Adipocyte (in vitro differentiated cells): ENCODE results near the gene PLEKHG3.
"Not testable (repeated sequence)": the region's sequence is repeated elsewhere in the genome, so short reads cannot be mapped to it uniquely, and the experiment has no call there.

ENCODE experiments used
- DNase-seq: peaks from one replicate; pipeline ENCODE4 v3.0.0-alpha.2; 2015; ENCODE audit warnings: low read depth
- H3K27me3 ChIP-seq: replicated peaks from 2 replicates; pipeline ENCODE4 v1.7.0; 2013; ENCODE audit warnings: mild to moderate bottlenecking, low read length, moderate library complexity; ENCODE audit not compliant: control insufficient read depth, insufficient read depth
- H3K36me3 ChIP-seq: 2 replicates; pipeline ENCODE4 v1.7.0; 2013; ENCODE audit warnings: low read length, mild to moderate bottlenecking, moderate library complexity; ENCODE audit not compliant: control insufficient read depth, insufficient read depth, severe bottlenecking
- H3K4me1 ChIP-seq: 2 replicates; pipeline ENCODE4 v1.7.0; 2013; ENCODE audit warnings: mild to moderate bottlenecking, low read length, moderate library complexity; ENCODE audit not compliant: control insufficient read depth, insufficient read depth
- H3K4me3 ChIP-seq: 2 replicates; pipeline ENCODE4 v1.7.0; 2013; ENCODE audit warnings: mild to moderate bottlenecking, low read length, moderate library complexity
- H3K9ac ChIP-seq: 2 replicates; pipeline ENCODE4 v1.7.0; 2013; ENCODE audit warnings: mild to moderate bottlenecking, low read length, moderate library complexity
- H3K9me3 ChIP-seq: 2 replicates; pipeline ENCODE4 v1.7.0; 2013; ENCODE audit warnings: mild to moderate bottlenecking, low read length, moderate library complexity; ENCODE audit not compliant: control insufficient read depth

Gene PLEKHG3

DNA sequence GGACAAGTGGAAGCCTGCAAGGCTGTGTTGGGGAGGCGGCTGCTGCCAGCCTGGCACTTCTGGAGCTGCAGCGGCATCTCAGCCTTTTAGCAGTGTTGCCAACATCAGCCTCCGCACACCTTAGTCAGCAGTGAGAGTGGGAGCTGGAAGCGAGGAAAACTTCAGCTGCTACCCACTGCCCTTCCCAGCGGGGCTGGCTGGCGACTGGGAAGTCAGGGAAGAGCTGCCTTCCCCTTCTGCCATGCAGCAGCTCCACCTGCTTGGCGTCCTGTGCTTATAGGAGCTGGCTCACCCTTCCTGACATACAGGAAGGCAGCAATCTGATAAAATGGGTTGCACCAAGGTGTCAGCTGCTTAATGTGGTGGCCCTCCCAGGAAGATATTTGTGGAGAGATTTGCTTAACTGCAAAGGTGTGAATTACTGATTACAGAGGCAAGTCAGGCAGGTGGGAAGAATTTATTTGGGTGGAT, 15.4 kb upstream of the PLEKHG3 start:
- H3K9ac ChIP-seq: no peak overlapping the region
- peaks cover 15% of the 10 kb centered on the region for H3K4me1 ChIP-seq
- no peaks in the 10 kb centered on the region for H3K36me3 ChIP-seq
- H3K4me3 ChIP-seq: no peak overlapping the region
- H3K9me3 ChIP-seq: no peaks in the 10 kb centered on the region
- peaks cover 3% of the 10 kb centered on the region for H3K27me3 ChIP-seq
- DNase-seq: no peak

DNA sequence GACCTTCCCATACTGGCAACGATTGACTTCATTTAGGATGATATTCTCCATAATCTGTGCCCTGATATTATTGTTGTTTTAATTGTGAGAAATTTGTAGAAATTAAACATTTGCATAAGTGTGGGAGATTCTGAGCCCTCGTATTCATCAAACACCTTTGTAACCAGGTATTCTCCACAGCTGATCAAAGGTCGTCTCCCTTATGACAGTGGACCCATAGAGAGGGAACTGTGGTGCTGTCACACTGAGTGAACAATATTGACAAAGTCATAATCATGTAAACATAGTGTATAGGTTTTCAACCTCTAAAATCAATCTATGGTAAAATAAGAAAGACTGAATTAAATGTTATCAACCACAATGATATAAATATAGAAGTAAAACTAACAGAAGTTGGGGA, 14.9 kb upstream of the PLEKHG3 start:
- no peaks in the 10 kb centered on the region for H3K9me3 ChIP-seq
- DNase-seq: no peak
- H3K27me3 ChIP-seq: peaks cover 7% of the 10 kb centered on the region
- H3K9ac ChIP-seq: no peak overlapping the region
- H3K4me1 ChIP-seq: peaks cover 19% of the 10 kb centered on the region
- no peak overlapping the region for H3K4me3 ChIP-seq
- no peaks in the 10 kb centered on the region for H3K36me3 ChIP-seq

DNA sequence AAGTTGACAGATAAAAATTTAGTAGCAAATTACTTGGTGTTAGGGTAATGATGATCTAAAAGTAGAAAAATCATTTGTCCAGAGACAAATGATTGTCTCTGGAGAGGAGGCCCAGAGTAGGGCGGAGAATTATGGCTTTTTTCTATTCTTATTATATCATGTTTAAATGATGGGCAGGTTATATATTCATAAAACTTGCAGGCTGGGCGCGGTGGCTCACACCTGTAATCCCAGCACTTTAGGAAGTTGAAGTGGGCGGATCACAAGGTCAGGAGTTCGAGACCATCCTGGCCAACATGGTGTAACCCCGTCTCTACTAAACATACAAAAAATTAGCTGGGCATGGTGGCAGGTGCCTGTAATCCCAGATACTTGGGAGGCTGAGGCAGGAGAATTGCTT, 13.6 kb upstream of the PLEKHG3 start:
- H3K9ac ChIP-seq, H3K4me3 ChIP-seq, DNase-seq, H3K9me3 ChIP-seq, H3K36me3 ChIP-seq: not testable (repeated sequence)
- H3K4me1 ChIP-seq: peaks cover 19% of the 10 kb centered on the region
- H3K27me3 ChIP-seq: peaks cover 19% of the 10 kb centered on the region

DNA sequence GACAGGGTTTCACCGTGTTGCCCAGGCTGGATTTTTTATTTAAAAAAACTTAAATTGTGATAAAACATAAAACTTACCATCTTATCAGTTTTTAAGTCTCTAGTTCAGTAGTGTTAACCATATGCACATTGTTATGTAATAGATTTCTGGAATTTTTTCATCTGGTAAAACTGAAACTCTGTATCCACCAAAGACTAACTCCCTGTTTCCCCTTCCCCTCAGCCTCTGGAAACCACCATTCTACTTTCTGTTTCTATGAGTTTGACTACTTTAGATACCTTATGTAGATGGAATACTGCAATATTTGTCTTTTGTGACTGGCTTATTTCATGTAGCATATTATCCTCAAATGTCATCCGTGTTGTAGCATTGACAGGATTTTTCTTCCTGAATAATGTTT, 12.8 kb upstream of the PLEKHG3 start:
- Histone ChIP-seq H3K4me1 (peaks cover 19% of the 10 kb centered on the region), H3K9me3 (no peaks in the 10 kb centered on the region), H3K9ac (no peak overlapping the region), H3K36me3 (no peaks in the 10 kb centered on the region), H3K4me3 (no peak overlapping the region), H3K27me3 (peaks cover 26% of the 10 kb centered on the region)
- no peak for DNase-seq

GRCh38 chr14:64692189-64692985, 11.8 kb upstream of the PLEKHG3 start:
- no peak overlapping the region for H3K4me3 ChIP-seq
- DNase-seq: no peak
- no peaks in the 10 kb centered on the region for H3K9me3 ChIP-seq
- no peak overlapping the region for H3K9ac ChIP-seq
- H3K27me3 ChIP-seq: peaks cover 30% of the 10 kb centered on the region
- H3K36me3 ChIP-seq: no peaks in the 10 kb centered on the region
- H3K4me1 ChIP-seq: peaks cover 19% of the 10 kb centered on the region

DNA sequence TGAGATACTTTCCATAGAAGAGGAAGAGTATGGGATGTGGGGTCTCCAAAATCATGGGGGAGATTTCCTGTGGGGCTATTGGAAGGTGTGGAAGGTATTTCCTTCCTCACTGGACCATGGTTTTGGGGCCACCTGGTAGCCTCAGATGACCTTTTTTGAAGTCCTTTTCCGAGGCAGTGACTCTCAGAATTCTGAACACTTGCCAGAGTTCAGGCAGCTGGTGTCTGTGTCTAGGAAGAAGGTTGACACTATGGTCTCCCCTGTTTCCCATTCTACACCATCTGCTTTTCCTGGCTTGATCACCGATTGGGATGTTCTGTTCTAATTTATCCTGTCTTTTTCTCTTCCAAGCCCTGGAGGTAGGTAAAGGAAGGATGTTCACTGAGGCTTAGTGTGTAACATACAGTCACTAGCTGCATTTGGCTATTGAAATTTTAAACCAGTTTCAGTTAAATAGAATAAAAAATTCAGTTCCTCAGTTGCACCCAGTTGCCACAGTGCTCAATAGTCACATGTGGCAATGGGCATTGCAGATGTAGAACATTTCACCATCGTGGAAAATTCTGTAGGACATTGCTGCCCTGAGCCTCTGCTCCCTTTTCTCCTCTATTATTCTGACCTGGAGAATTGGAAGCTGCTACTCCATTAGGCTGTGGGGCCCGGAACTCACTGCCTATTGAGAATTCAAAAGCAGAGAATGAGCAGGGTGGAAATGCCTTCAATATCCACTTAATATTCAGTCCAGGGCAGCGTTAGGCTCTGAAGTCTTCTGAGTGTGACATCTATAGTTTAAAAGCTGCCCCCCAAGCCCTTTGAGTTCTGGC, 11.0 kb upstream of the PLEKHG3 start:
- peaks cover 19% of the 10 kb centered on the region for H3K4me1 ChIP-seq
- no peak for DNase-seq
- no peaks in the 10 kb centered on the region for H3K9me3 ChIP-seq
- no peaks in the 10 kb centered on the region for H3K36me3 ChIP-seq
- H3K4me3 ChIP-seq: no peak overlapping the region
- H3K27me3 ChIP-seq: peaks cover 30% of the 10 kb centered on the region
- peak overlapping the region; percentile 33 for H3K9ac ChIP-seq

DNA sequence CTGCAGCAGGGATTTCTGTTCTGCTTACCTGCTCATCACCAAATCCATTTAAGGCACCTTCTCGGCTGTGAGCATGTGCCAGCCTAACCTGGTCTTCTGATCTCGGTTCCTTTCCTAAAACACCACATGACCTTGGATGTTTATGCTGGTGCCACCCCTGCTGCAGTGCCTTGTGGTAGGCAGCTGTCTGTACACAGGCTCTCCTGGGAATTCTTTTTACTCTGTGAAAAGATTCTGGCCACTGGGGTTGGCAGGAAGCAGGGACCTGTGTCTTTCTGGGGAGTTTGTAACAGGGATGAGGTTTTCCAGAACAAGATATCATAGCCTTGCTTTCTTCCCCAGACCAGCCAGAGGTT, 10.4 kb upstream of the PLEKHG3 start:
- no peaks in the 10 kb centered on the region for H3K36me3 ChIP-seq

GRCh38 chr14:64695071-64695470, 9.2 kb upstream of the PLEKHG3 start:
- Histone ChIP-seq H3K36me3 (no peaks in the 10 kb centered on the region), H3K9ac (no peak overlapping the region), H3K9me3 (no peaks in the 10 kb centered on the region), H3K27me3 (peaks cover 41% of the 10 kb centered on the region), H3K4me1 (peaks cover 19% of the 10 kb centered on the region), H3K4me3 (no peak overlapping the region)
- DNase-seq: no peak

More for the DNA sequence above, 10.4 kb upstream of the PLEKHG3 start:
- no peak for DNase-seq
- H3K9ac ChIP-seq: peak overlapping the region; percentile 33
- H3K4me3 ChIP-seq: no peak overlapping the region
- peaks cover 35% of the 10 kb centered on the region for H3K27me3 ChIP-seq
- no peaks in the 10 kb centered on the region for H3K9me3 ChIP-seq
- peaks cover 19% of the 10 kb centered on the region for H3K4me1 ChIP-seq

DNA sequence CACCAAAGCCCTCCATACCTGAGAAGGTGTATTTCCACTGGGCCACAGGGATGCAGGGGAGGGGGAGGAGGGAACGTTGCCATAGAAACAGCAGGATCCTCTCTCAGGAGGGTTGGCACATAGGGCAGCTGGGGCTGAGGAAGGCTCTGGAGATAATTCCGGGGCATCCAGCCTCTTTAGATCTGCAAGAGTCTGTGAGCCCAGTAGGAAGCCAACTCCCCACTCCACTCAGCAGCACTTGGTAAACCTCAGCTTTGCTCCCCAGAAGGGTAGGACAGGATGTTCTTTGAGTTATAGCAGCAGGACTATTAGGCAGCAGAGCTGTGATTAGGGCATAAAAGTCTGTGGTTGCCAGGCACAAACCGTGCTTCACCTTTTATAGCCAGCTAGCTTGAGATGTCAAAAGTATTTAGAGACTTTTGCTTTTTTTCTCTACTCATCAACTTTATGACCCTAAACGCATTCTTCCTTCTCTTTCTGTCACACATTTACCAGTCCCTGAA, 7.8 kb upstream of the PLEKHG3 start:
- Histone ChIP-seq H3K27me3 (peaks cover 44% of the 10 kb centered on the region), H3K4me3 (no peak overlapping the region), H3K36me3 (no peaks in the 10 kb centered on the region), H3K9me3 (no peaks in the 10 kb centered on the region), H3K4me1 (peaks cover 19% of the 10 kb centered on the region), H3K9ac (no peak overlapping the region)
- no peak for DNase-seq

DNA sequence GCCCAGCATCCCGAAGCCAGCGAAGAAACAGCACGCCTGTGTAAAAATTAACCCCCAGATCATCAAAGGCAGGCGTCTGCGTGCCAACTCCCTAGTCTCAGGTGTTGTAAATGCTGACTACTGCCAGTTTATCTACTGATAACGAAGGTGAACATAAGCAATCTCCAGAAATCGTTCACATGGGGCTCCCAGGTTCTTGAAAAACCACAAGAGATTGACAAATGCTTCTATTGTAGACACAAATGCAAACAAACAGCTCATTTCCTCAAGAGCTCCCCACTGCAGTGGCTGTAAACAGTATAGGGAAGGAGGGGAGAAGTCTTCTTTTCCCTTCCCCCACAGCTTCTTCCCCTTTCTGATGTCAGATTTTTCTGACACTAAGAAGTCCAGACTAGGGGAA, 5.3 kb upstream of the PLEKHG3 start:
- Histone ChIP-seq H3K36me3 (no peaks in the 10 kb centered on the region), H3K4me3 (no peak overlapping the region), H3K27me3 (peaks cover 53% of the 10 kb centered on the region), H3K9ac (no peak overlapping the region), H3K9me3 (no peaks in the 10 kb centered on the region), H3K4me1 (peaks cover 6% of the 10 kb centered on the region)
- DNase-seq: no peak

GRCh38 chr14:64700290-64700689, 3.9 kb upstream of the PLEKHG3 start:
- Histone ChIP-seq H3K9me3 (no peaks in the 10 kb centered on the region), H3K9ac (no peak overlapping the region), H3K27me3 (peaks cover 44% of the 10 kb centered on the region), H3K36me3 (no peaks in the 10 kb centered on the region), H3K4me1 (peaks cover 8% of the 10 kb centered on the region), H3K4me3 (no peak overlapping the region)
- DNase-seq: no peak
